GM18858 (cell line): Measurements from ENCODE around the gene CLDN5.
A peak's percentile ranks its signal among the peaks of the same experiment; 100 is the strongest.

Experiments used
- ATAC-seq: cut with Tn5 transposase; IDR thresholded peaks from one replicate; pipeline ENCODE4 v1.9.1; 2021; ENCODE audit not compliant: unreplicated experiment

Gene CLDN5

DNA sequence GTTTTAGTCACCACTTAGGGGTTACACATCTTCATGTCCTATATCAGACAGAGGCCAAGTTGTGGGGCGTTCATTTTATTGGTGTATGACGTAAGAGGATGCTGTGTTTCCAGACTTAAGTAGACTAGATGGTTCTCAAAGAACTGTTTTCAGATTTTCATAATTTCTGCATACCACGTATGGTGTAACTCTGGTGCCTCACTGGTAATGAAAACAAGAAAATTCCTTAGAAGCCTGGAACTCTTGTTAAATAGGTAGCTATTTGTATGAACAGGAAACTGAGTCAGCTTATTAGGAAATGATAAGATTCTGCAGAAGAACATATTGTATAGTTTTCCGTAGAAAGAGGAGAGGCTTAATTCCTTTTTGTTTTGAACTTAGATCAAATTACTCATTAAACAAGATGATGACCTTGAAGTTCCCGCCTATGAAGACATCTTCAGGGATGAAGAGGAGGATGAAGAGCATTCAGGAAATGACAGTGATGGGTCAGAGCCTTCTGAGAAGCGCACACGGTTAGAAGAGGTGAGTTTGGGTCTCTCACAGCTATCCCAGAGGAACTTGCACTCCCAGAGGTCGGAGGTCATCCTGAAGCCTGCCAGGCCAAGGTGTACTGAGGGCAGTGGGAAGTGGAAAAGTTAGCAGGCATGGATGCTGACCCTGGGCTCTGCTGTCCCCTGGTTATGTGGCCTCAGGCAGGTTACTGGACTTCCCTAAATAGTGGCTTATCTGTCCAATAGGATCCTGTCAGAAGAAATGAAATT is 40.5 kb downstream of the CLDN5 start:
- ATAC-seq = no peak

DNA sequence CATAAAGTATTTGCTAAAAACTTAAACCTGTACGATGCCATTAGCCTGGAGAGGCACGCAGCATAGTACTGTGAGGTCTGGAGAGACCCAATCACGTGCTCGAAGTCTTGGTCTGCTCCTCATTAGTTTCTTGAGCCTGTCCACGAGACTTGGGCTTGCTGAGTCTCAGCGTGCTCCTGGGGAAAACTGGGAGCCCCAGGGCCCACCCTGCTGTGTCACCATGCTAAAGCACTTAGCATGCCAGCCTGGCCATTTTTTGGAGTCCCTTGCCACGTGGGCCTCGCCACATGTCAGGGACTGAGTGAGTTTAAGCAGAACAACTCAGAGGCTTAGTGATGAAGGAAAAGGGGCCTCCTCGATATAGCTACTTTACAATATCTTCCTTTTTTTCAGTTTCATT is 41.9 kb downstream of the CLDN5 start:
- ATAC-seq = no peak

DNA sequence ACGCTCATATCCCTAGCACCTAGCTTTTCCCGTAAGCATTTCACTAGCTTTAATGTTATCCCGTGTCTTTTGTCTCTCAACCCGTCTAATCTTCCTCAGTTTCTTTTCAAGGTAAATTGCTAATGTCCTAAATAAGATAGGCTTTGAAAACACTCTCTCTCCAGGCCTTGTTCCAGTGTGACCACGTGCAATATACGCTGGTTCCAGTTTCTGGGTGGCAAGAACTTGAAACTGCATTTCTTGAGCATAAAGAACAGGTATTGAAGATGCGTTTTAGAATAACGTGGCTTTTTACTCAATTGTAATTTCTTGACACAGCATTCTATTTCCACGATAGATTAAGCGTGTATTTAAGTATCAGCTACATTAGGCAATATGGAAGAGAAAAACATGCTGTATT is 43.4 kb downstream of the CLDN5 start:
- ATAC-seq = no peak

DNA sequence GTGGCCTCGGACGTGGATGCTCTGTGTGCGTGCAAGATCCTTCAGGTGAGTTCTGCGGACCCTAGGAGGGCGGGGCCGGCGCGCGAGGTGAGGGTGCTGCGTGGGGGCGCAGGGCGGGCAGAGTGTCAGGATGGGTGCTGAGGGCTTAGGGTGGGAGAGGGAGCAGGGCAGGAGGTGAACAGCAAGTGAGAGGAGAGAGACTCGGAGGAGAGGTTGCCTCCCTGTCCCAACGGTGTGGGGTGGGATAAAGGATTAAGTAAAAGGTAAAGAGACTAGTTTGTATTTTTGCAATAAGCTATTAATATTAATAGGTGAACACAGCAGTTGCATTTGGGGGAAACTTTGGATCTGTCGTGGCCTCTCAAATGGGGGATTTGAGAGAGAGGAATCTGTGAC is 44.0 kb downstream of the CLDN5 start:
- ATAC-seq = no peak

DNA sequence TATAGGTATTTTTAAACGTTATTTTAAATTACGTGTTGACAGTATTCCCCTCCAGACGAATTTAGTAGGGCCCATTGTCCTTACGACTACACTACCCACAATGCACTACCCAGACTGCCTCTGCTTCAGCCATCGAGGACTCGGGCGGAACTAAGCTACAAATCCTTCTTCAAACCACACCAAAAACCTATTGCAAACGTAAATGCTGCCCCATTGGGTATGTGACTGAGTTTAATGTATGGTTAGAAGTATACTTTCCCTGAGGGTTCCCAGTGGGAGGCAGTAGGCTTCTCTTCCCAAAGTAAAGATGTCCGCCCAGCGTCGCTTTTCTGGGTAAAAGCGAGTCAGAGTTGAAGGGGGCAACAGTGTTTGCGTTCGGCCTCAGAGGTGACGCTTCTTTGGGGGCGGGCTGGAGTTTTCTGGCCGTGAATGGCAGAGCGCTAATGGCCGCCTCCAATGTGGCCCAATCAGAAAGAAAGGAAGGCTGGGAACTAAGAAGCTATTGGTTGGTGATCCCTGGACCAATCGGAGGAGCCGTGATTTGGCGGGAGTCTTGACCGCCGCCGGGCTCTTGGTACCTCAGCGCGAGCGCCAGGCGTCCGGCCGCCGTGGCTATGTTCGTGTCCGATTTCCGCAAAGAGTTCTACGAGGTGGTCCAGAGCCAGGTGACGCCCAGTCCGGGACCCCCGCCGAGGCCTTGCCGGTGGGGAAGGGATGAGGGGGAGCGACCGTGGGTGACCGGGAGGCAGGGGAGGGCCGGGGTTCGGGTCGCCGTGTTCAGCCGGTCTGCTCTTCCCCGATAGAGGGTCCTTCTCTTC is 44.6 kb downstream of the CLDN5 start, which contains the start of gene CDC45:
Gene CDC45 (plus strand): TSS at position 566 of the 818 bp plus-strand sequence. CDS start 49 bp downstream, at position 615.
- ATAC-seq = peak; percentile 72

DNA sequence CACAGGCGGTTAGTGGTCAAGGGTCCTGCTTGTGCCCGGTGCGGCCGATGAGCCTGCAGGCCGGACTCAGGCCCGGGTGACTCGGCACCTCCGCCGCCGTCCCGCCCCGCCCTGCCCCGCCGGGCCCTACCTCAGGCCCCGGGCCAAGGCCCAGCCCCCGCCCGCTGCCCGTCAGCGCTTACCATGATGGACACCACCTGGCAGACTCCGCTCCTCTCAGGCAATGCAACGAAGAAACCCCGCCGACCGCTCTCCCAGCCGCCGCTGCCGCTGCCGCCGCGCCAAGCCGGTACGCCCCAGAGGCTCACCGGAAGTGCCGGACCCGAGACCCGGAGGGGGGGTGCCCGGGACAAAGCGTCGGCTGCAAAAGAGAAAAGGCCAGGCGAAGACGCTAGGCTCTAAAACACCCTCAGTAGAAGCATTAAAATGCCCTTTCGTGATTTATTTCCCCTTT is 45.3 kb downstream of the CLDN5 start, which contains the start of gene UFD1:
Gene UFD1 (minus strand): TSS at position 293 of the 454 bp plus-strand sequence. CDS start 108 bp downstream, at position 185.
- ATAC-seq = no peak

DNA sequence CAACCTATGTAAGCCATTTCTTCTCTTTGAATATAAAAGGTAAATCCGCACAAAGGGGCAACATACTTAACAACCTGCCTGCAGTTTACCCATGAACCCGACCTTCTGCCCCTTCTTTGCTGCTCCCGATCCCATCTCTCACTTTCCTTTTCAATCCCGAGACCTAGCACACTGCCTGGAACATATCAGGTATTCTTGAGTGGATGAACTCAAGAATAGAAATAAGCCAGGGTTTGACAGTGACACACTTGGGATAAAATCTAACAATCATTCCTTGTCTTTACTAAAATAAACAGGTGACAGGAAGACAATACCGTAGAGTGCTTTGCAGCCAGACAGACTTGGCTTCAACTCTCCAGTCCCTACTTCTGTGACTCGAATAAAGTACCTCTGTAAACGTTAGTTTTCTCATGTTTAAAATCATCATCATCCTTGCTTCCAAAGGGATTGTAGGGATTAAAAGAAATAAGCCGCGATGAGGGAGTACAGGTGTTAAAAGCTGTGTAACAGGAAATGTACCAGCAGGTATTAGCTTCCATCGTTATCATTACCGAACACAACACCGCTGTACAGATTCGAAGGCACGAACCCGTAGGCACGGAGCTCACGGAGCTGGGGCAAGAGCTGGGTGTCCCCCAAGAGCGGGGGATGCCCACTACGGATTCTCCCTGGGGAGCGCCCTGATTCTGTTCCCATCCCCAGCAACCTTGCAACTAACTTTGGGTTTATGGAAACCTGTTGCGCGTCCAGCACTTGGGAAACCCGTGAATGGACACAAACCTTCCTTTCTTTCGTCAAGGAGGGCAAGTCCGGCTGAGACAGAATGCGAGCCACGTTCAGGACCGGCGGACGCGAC is 45.9 kb downstream of the CLDN5 start:
- ATAC-seq = no peak

DNA sequence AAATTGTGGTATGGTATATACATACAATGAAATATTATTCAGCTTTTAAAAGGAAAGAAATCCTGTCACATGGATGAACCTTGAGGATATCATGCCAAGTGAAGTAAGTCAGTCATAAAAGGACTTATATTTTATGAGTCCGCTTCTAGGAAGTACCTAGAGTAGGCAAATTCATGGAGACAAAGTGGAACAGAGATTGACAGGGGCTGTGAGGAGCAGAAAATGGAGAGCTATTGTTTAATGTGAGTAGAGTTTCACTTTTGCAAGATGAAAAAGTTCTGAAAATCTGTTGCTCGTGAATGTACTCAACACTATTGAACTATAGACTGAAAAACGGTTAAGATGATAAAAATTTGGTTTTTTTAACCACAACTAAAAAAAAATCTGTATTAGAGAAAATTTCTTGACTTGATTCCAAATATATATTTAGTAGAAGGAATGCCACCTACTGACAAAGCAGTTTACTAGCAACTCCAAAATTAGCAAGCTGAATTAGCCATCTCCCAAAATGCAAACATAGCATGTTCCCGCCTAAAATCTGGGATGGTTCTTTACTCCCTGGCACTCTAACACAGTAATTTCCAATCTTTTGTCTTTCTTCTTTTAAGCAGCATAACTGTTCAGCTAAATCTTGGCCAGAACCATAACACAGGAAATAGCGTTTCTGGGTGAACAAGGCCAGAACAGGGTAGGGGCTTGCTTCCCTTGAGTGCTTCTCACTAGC is 46.7 kb downstream of the CLDN5 start:
- ATAC-seq = no peak

DNA sequence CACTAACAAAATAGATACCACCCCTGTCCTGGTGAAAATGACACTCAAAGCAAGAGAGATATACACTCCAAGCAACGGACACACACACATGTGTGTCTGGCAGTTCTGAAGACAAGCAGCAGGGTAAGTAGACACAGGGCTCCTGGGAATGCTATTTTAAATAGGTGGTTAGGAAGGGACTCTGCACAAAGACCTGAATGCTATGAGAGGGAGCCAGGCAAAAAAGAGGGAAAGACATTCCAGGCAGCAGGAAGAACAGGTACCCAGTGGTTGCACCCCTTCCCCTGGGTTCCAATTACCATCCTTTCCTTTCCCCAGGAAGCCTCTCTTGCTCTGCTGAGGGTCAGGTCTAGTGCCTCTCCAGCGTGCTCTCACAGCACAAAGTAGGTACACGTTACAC is 48.2 kb downstream of the CLDN5 start:
- ATAC-seq = no peak

DNA sequence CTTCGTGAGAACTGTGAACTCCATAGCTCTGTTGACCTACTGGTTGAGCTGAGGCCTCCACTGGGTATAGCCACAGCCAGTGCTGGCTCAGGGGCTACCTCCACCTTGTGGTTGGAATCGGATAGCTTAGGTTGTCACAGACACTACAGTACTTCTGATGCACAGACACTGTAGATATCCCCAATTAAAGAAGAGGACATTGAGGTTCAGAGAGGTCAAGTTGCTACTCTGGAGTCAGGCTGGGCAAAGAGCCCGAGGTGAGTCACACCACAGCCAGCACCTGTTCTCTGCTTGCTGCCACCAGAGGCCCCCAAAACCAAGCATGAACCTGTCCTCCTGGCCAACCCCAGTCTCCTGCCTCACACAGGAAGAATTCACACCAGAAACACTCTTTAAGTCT is 50.6 kb downstream of the CLDN5 start:
- no peak for ATAC-seq
